IPS DF 6.9 (cell line): ENCODE measurements around the gene RAB11FIP4.

Source experiments
- DNase-seq: peaks from one replicate; pipeline ENCODE4 v3.0.0-alpha.2; 2013; ENCODE audit warnings: low read depth, low spot score
- H3K27ac ChIP-seq: one replicate; pipeline ENCODE4 v1.5.1; 2013; ENCODE audit warnings: low read length, control low read depth
- H3K27me3 ChIP-seq: 2 replicates; pipeline ENCODE4 v1.6.1; 2013; ENCODE audit warnings: mild to moderate bottlenecking, low read length; ENCODE audit not compliant: control insufficient read depth, insufficient read depth
- H3K36me3 ChIP-seq: 2 replicates; pipeline ENCODE4 v1.6.1; 2013; ENCODE audit warnings: low read length; ENCODE audit not compliant: control insufficient read depth, insufficient read depth
- H3K4me1 ChIP-seq: 2 replicates; pipeline ENCODE4 v1.6.1; 2013; ENCODE audit warnings: low read length; ENCODE audit not compliant: control insufficient read depth, insufficient read depth
- H3K4me3 ChIP-seq: 2 replicates; pipeline ENCODE4 v1.5.1; 2013; ENCODE audit warnings: mild to moderate bottlenecking, low read length
- H3K9me3 ChIP-seq: 2 replicates; pipeline ENCODE4 v1.6.1; 2013; ENCODE audit warnings: low read length, inconsistent platforms; ENCODE audit not compliant: control insufficient read depth, insufficient read depth
- WGBS: extraction: QIAGEN DNeasy Blood & Tissue Kit; methylation state at CpG from one replicate; pipeline ENCODE4 v1.1.7; 2013; ENCODE audit warnings: mixed read lengths, missing lambda C conversion rate; ENCODE audit not compliant: insufficient read length, insufficient coverage; 5-methylcytosine and 5-hydroxymethylcytosine counted together

Gene RAB11FIP4

DNA sequence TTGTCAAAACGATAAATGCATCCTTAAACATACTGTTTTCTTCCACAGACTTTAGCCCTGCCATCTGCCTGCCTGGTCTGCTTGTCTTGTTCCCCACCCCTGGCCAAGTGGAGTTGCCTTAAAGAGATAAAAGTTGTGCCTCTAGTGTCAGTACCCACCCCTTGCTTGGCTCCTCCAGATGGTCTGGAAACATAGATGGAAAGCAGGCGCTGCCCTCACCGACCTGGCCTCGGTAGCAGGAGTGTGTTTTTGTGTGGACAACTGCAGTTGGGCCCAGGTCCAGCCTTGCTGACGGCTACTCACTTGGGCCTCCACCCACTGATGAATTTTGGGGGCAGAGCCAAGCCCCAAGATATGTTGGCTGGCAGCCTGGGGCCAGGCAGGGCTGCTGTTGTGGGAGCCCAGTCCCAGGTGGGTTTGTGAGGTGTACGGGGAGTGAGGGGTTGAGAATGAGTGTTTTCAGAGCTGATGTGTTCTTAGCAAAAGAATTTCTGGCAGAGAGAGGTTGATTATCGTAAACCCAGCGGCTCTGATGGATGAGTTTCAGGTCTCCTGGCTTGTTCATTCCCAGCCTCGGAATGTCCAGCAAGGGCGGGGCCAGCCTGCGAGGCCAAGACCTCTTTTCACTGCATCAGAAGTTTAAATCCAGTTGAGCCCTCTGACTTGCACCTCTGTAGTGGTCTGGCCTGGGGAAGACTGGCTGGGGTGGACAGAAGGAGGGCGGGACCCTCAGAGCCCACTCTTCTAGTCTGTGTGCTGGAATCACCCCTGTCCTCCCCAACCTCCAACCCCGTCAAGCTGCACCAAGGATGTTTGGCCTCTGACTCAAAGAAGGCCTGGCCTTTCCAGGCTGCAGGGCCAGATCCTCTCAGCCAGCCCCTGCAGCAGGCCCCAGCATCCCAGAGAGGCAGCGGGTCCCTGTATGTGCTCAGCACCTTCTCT lies 179.7 kb downstream of the RAB11FIP4 start:
- DNase-seq: no peak
- no CpG with 5 or more reads among the region's 14 CpGs for WGBS
- Histone ChIP-seq H3K4me1 (no peaks in the 10 kb centered on the region), H3K27ac (no peak overlapping the region), H3K9me3 (no peaks in the 10 kb centered on the region), H3K27me3 (no peaks in the 10 kb centered on the region), H3K36me3 (no peaks in the 10 kb centered on the region; the same call in 1 of the 2 replicates), H3K4me3 (no peak overlapping the region)

DNA sequence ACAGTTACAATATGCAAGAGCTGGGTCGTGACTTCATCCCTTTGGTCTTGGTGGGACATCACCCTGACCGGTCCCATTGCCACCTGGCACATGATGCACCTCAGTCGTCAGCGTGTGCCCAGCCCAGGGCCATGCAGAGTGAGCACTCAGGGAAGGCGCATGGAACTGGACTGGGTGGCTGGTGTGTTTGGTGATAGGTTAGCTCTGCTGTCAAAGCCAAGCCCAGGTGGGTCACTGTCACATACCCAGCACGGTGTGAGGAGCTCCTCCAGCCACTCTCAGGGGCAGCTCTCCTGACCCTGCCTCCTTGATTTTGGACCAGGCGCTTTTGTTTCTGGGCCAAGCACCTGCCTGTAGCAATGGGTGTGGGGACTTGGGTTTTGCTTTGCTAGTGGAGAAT lies 180.9 kb downstream of the RAB11FIP4 start:
- no CpG with 5 or more reads among the region's 7 CpGs for WGBS

DNA sequence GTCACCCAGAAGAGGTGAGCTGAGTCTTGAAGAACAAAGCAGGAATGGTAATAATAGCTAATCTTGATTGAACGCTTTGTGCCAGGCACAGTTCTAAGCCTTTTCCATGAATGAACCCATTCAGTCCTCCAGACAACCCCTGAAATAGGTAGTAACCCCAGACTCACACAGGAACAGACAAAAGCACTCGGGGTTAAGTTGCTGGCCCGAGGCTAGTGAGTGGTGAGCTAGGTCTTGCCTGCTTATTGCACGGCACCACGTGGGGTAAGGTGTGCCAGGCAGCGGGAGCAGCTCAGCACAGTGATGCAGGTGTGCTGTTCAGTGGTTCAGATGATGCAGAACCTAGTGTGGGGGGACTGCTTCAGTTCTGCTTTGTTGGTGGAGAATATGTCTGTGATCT lies 181.6 kb downstream of the RAB11FIP4 start:
- H3K36me3 ChIP-seq: no peaks in the 10 kb centered on the region; the same call in 1 of the 2 replicates
- WGBS: no CpG with 5 or more reads among the region's 6 CpGs
- no peaks in the 10 kb centered on the region for H3K4me1 ChIP-seq
- H3K27ac ChIP-seq: no peak overlapping the region
- no peaks in the 10 kb centered on the region for H3K27me3 ChIP-seq
- H3K9me3 ChIP-seq: no peaks in the 10 kb centered on the region
- DNase-seq: no peak
- no peak overlapping the region for H3K4me3 ChIP-seq

More for the DNA sequence above, 180.9 kb downstream of the RAB11FIP4 start:
- H3K4me3 ChIP-seq: no peak overlapping the region
- no peak for DNase-seq
- no peaks in the 10 kb centered on the region; the same call in 1 of the 2 replicates for H3K36me3 ChIP-seq
- no peak overlapping the region for H3K27ac ChIP-seq
- no peaks in the 10 kb centered on the region for H3K9me3 ChIP-seq
- H3K27me3 ChIP-seq: no peaks in the 10 kb centered on the region
- H3K4me1 ChIP-seq: no peaks in the 10 kb centered on the region

DNA sequence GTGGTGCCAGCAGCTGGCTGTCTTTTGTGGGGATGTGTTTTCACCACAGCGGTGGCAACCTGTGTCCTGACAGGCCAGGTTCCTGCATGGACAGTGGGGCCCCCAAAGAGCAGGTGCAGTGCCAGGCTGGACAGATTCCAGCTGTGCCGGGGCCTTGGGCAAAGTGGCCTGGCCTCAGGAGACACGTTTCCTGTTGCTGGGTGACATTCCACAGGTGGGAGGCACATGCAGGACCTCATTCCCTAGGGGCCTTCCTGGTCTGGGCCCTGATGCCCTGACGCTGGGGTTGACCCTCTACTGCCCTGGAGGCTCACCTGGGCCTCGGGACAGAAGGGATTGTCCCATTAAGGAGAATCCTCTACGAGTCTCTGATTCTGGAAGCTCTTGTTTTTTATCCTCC lies 182.4 kb downstream of the RAB11FIP4 start:
- no peaks in the 10 kb centered on the region for H3K4me1 ChIP-seq
- no CpG with 5 or more reads among the region's 6 CpGs for WGBS
- no peak overlapping the region for H3K27ac ChIP-seq

DNA sequence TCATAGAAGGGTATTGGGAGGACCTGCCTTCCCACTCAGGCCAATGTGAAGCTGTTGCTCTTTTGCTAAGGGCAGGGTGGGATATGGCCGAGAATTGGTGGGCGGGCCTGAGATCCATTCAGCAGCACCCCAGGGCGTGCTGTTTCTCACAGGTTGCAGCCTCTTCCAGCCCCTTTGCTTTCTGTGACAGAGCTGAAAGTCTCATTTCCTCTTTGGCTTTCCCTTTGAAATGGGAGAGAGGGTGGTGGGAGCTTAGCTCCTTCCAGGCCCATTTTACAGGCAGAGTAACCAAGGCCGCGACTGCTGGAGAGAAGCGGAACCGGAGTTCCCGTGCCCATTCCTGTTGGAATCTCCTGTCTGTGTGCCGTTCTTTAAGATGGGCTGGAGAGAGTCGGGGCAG lies 183.0 kb downstream of the RAB11FIP4 start:
- H3K4me3 ChIP-seq: no peak overlapping the region
- DNase-seq: no peak
- no peaks in the 10 kb centered on the region for H3K9me3 ChIP-seq
- WGBS: no CpG with 5 or more reads among the region's 10 CpGs
- H3K27ac ChIP-seq: no peak overlapping the region
- H3K4me1 ChIP-seq: no peaks in the 10 kb centered on the region
- no peaks in the 10 kb centered on the region for H3K27me3 ChIP-seq
- H3K36me3 ChIP-seq: no peaks in the 10 kb centered on the region; the same call in 1 of the 2 replicates

More for the DNA sequence above, 182.4 kb downstream of the RAB11FIP4 start:
- Histone ChIP-seq H3K27me3 (no peaks in the 10 kb centered on the region), H3K9me3 (no peaks in the 10 kb centered on the region), H3K4me3 (no peak overlapping the region), H3K36me3 (no peaks in the 10 kb centered on the region; the same call in 1 of the 2 replicates)
- no peak for DNase-seq

DNA sequence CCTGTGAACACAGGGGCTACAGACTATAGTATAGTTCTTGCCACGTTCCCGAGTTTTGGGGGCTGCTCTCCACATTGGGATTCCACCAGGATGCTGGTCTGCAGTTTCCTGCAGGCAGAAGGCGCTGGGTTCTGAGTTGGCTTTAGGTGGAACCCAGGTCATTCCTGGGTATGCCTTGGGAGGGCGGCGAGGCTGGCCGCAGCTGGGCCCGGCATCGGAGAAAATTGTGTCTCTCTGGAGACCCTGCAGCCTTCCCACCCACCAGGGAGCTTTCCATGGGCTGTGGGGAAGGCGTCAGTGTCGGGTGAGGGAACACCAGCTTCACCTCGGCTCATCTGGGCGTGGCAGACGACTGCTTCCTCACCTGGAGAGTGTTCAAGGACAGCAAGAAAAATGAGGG lies 183.6 kb downstream of the RAB11FIP4 start:
- Histone ChIP-seq H3K4me3 (no peak overlapping the region), H3K36me3 (no peaks in the 10 kb centered on the region; the same call in 1 of the 2 replicates), H3K4me1 (no peaks in the 10 kb centered on the region), H3K9me3 (no peaks in the 10 kb centered on the region), H3K27ac (no peak overlapping the region), H3K27me3 (no peaks in the 10 kb centered on the region)
- no CpG with 5 or more reads among the region's 13 CpGs for WGBS
- no peak for DNase-seq

DNA sequence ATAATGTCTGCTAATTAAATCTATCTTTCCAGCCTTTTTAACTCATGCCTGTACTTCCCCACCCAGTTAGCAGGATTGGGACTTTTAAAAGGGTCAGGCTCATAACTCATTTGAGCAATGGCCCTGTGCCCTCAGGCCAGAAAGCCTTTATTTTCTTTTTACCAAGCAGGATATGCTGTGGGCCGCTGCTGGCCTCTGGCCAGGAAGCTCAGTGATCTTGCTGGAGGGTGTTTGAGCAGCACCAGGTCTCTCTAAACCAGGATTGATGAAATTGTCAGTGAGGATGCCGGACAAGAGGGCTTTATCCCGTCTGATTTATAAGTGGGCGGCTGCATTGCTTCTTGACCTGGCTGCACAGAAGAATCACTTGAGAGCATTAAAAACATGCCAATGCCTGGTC lies 187.8 kb downstream of the RAB11FIP4 start:
- Histone ChIP-seq H3K27ac (no peak overlapping the region), H3K36me3 (no peaks in the 10 kb centered on the region), H3K27me3 (no peaks in the 10 kb centered on the region), H3K4me1 (no peaks in the 10 kb centered on the region; the same call in 1 of the 2 replicates), H3K4me3 (no peak overlapping the region), H3K9me3 (no peaks in the 10 kb centered on the region)
- no CpG with 5 or more reads among the region's 4 CpGs for WGBS
- no peak for DNase-seq

DNA sequence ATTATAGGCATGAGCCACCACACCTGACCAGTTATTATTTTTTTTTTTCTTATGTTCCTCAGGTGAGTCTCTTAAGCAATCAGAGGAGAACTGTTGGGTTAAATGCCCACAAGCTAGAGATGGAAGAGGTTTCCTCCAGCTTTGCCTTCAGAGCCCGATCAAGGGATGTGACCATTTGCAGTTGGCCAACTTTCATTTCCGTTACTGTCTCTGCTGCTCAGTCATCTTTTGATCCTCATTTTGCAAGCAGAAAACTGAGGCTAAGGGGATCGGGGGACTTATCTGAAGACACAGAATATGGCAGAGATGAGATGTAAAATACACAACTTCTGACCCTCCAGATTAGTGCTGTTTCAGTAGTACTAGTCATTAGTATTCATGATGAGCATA lies 188.8 kb downstream of the RAB11FIP4 start:
- Histone ChIP-seq H3K36me3 (no peaks in the 10 kb centered on the region), H3K27me3 (no peaks in the 10 kb centered on the region), H3K27ac (no peak overlapping the region), H3K4me3 (no peak overlapping the region), H3K4me1 (no peaks in the 10 kb centered on the region; the same call in 1 of the 2 replicates), H3K9me3 (no peaks in the 10 kb centered on the region)
- WGBS: no CpG with 5 or more reads among the region's 3 CpGs
- no peak for DNase-seq

DNA sequence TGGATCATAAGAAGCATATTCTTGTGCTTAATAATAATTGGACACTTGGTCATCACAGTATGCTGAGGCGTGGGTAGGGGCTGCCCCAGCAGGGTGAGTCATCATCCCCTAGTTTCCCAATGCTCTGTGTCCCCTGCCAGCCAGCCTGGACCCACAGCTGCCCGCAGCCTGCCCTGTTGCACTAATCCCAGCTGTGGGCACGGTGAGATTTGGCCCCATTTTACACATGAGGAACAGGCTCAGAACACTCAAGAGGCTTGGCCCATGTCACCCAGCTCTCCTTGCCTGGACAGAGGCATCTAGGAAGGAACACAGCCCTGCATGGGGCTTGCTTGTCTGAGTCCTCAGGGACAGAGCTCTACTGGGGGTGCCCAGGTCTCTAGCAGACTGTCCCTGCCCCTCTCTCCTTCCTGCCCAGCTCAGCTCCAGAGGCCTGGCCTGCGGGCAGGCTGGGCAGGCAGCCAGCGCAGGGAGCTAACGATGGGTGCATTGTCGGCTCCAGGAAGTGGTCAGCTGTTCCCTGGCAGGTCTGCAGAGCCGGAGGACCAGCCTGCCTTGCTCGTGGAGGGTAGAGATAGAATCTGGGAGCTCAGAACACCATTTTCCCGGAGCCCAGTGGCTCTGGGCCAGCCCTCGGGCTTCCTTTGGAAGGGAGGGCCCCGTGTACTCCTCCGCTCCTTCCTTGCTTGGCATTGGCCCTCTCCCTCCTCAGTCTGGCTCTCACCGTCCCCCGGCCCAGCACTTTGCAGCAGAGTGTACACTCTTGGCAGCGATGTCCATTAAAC lies 189.4 kb downstream of the RAB11FIP4 start:
- WGBS: no CpG with 5 or more reads among the region's 16 CpGs
- no peaks in the 10 kb centered on the region for H3K27me3 ChIP-seq
- no peak overlapping the region for H3K4me3 ChIP-seq
- no peak overlapping the region for H3K27ac ChIP-seq
- H3K36me3 ChIP-seq: no peaks in the 10 kb centered on the region
- H3K4me1 ChIP-seq: no peaks in the 10 kb centered on the region; the same call in 1 of the 2 replicates
- H3K9me3 ChIP-seq: no peaks in the 10 kb centered on the region
- no peak for DNase-seq

DNA sequence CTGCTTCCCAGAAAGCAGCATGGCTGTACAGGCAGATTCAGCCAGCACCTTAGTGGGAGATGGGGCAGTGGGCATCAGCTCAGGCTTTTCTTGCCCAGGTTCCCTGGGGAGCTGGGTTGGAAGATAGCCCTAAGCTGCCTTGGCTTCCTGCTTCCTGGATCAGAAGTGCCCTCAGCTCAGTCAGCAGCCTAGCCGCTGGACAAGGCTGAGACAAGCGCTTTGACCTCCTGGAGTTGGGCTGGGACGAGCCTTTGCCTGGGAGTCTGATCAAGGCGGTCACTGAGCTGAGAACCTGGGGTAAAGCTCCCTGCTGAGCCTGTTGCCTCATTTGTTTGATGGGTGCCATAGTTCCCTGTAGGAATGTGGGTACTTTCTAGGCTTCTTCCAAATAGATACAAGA lies 190.0 kb downstream of the RAB11FIP4 start:
- H3K9me3 ChIP-seq: no peaks in the 10 kb centered on the region
- no peaks in the 10 kb centered on the region; the same call in 1 of the 2 replicates for H3K4me1 ChIP-seq
- no peak for DNase-seq
- H3K36me3 ChIP-seq: no peaks in the 10 kb centered on the region
- no peaks in the 10 kb centered on the region for H3K27me3 ChIP-seq
- H3K4me3 ChIP-seq: no peak overlapping the region
- H3K27ac ChIP-seq: no peak overlapping the region
- no CpG with 5 or more reads among the region's 4 CpGs for WGBS
